HFFc6 (cell line): ENCODE measurements around the gene LRRC57. TPM values are rescaled to one million over a fixed set of nuclear protein-coding genes. Genes with fewer than 3 reads are reported as not detected.
A peak's percentile ranks its signal among the peaks of the same experiment; 100 is the strongest.

Experiments
- DNase-seq: peaks from one replicate; pipeline ENCODE4 v3.0.0-alpha.2; 2018
- H3K27ac Mint-ChIP-seq: 2 replicates; pipeline ENCODE4 v1.8.0; 2020; ENCODE audit warnings: mild to moderate bottlenecking, mixed read lengths
- H3K27me3 Mint-ChIP-seq: 2 replicates; pipeline ENCODE4 v1.8.0; 2021; ENCODE audit warnings: mild to moderate bottlenecking, moderate library complexity, mixed read lengths; ENCODE audit not compliant: insufficient read depth
- H3K36me3 Mint-ChIP-seq: 2 replicates; pipeline ENCODE4 v1.8.0; 2021; ENCODE audit warnings: low read depth, mixed read lengths
- H3K4me1 Mint-ChIP-seq: 2 replicates; pipeline ENCODE4 v1.8.0; 2020; ENCODE audit warnings: low read depth, mixed read lengths
- H3K4me3 Mint-ChIP-seq: 2 replicates; pipeline ENCODE4 v1.8.0; 2020; ENCODE audit warnings: mild to moderate bottlenecking, moderate library complexity, mixed read lengths
- H3K9me3 Mint-ChIP-seq: 2 replicates; pipeline ENCODE4 v1.8.0; 2020; ENCODE audit warnings: mild to moderate bottlenecking, mixed read lengths
- CTCF ChIP-seq: fragments of 200-600 bp; sonication (generic); IDR thresholded peaks from 2 replicates; pipeline ENCODE4 v1.5.0; 2021; ENCODE audit warnings: antibody characterized with exemption, mild to moderate bottlenecking
- total RNA-seq, 6 experiments: library from RNA; stranded (reverse); fragmentation: NEBNext Ultra II Directional; extraction: Animal tissue kit (Norgen Biotek cat#: 25700); gene quantifications; 2 replicates in 1 of 6; 3 replicates in 5 of 6; pipeline ENCODE4 v1.2.3, GENCODE V29; 2021

The LRRC57 gene
- total RNA-seq, 6 experiments from 2014 or later, result 18.5 to 22.9 (median 20.4) TPM

GRCh38 chr15:42544853-42545629, 3.6 kb downstream of the LRRC57 start:
- no peak for DNase-seq
- Mint-ChIP-seq H3K36me3 (peaks cover 11% of the 10 kb centered on the region; the same call in 1 of the 2 replicates), H3K4me3 (no peak overlapping the region; the same call in 1 of the 2 replicates)

GRCh38 chr15:42533246-42533645, 15.3 kb downstream of the LRRC57 start:
- Mint-ChIP-seq H3K36me3 (peaks cover 6% of the 10 kb centered on the region; the same call in 1 of the 2 replicates), H3K27me3 (no peaks in the 10 kb centered on the region), H3K27ac (no peak overlapping the region), H3K4me3 (no peak overlapping the region), H3K4me1 (no peaks in the 10 kb centered on the region), H3K9me3 (no peaks in the 10 kb centered on the region)
- no peak for DNase-seq
- TF ChIP-seq CTCF, result no peak

More at GRCh38 chr15:42544853-42545629, 3.6 kb downstream of the LRRC57 start:
- no peak overlapping the region for H3K27ac Mint-ChIP-seq
- H3K4me1 Mint-ChIP-seq, result peaks cover 40% of the 10 kb centered on the region
- no peak for TF ChIP-seq CTCF
- H3K9me3 Mint-ChIP-seq, result no peaks in the 10 kb centered on the region
- peaks cover 4% of the 10 kb centered on the region for H3K27me3 Mint-ChIP-seq

- peaks cover 5% of the 10 kb centered on the region for H3K36me3 Mint-ChIP-seq
- H3K27ac Mint-ChIP-seq, result no peak overlapping the region
- no peak overlapping the region for H3K4me3 Mint-ChIP-seq
- no peaks in the 10 kb centered on the region for H3K27me3 Mint-ChIP-seq
- TF ChIP-seq CTCF, result no peak
- H3K9me3 Mint-ChIP-seq, result no peaks in the 10 kb centered on the region
- no peaks in the 10 kb centered on the region for H3K4me1 Mint-ChIP-seq
- DNase-seq, result no peak
Observed at GRCh38 chr15:42528970-42529369, 19.6 kb downstream of the LRRC57 start.

GRCh38 chr15:42523331-42523730, 25.3 kb downstream of the LRRC57 start:
- Mint-ChIP-seq H3K9me3 (no peaks in the 10 kb centered on the region), H3K4me3 (no peak overlapping the region), H3K27ac (no peak overlapping the region), H3K4me1 (no peaks in the 10 kb centered on the region), H3K36me3 (peaks cover 5% of the 10 kb centered on the region), H3K27me3 (no peaks in the 10 kb centered on the region)
- DNase-seq, result no peak
- TF ChIP-seq CTCF, result no peak

- H3K36me3 Mint-ChIP-seq, result peaks cover 23% of the 10 kb centered on the region
- H3K27me3 Mint-ChIP-seq, result no peaks in the 10 kb centered on the region; the same call in 1 of the 2 replicates
- TF ChIP-seq CTCF, result no peak
- H3K4me3 Mint-ChIP-seq, result peak overlapping the region; percentile 63
- no peaks in the 10 kb centered on the region for H3K9me3 Mint-ChIP-seq
- H3K4me1 Mint-ChIP-seq, result peaks cover 41% of the 10 kb centered on the region
- peak; percentile 82 for DNase-seq
- peak overlapping the region; percentile 87 for H3K27ac Mint-ChIP-seq
Observed at GRCh38 chr15:42511007-42511391, 37.6 kb downstream of the LRRC57 start.
